Neural progenitor cell (in vitro differentiated cells): ENCODE measurements around the gene CDCA4. TPM values are rescaled to one million over a fixed set of nuclear protein-coding genes. Genes with fewer than 3 reads are reported as not detected.

Source experiments
- DNase-seq: peaks from one replicate; pipeline ENCODE4 v3.0.0-alpha.2; 2016; ENCODE audit warnings: low spot score
- H2AFZ ChIP-seq: fragments of 200-600 bp; sonication (generic); replicated peaks from 2 replicates; pipeline ENCODE4 v1.6.1; 2016; ENCODE audit warnings: antibody characterized with exemption
- H3F3A ChIP-seq: fragments of 200-600 bp; sonication (generic); 2 replicates; pipeline ENCODE4 v1.6.1; 2016; ENCODE audit warnings: antibody characterized with exemption, low read depth
- H3K27ac ChIP-seq: fragments of 200-600 bp; sonication (generic); 2 replicates; pipeline ENCODE4 v1.5.1; 2016; ENCODE audit warnings: mild to moderate bottlenecking
- H3K27me3 ChIP-seq: fragments of 200-600 bp; sonication (generic); 2 replicates; pipeline ENCODE4 v1.6.1; 2016; ENCODE audit warnings: mild to moderate bottlenecking, moderate library complexity
- H3K36me3 ChIP-seq: fragments of 200-600 bp; sonication (generic); 2 replicates; pipeline ENCODE4 v1.5.1; 2016
- H3K4me1 ChIP-seq: fragments of 200-600 bp; sonication (generic); 2 replicates; pipeline ENCODE4 v1.6.1; 2016; ENCODE audit warnings: mixed run types
- H3K4me2 ChIP-seq: fragments of 200-600 bp; sonication (generic); 2 replicates; pipeline ENCODE4 v1.6.1; 2016
- H3K4me3 ChIP-seq: fragments of 200-600 bp; sonication (generic); 2 replicates; pipeline ENCODE4 v1.5.1; 2016
- H3K79me2 ChIP-seq: fragments of 200-600 bp; sonication (generic); 2 replicates; pipeline ENCODE4 v1.6.1; 2016; ENCODE audit warnings: low read depth
- H3K9ac ChIP-seq: fragments of 200-600 bp; sonication (generic); 2 replicates; pipeline ENCODE4 v1.6.1; 2016
- H3K9me3 ChIP-seq: fragments of 200-600 bp; sonication (generic); 2 replicates; pipeline ENCODE4 v1.5.1; 2016; ENCODE audit warnings: low read depth
- H4K20me1 ChIP-seq: fragments of 200-600 bp; sonication (generic); 2 replicates; pipeline ENCODE4 v1.6.1; 2016; ENCODE audit warnings: low read depth
- H3K27ac Mint-ChIP-seq: 3 replicates; pipeline ENCODE4 v1.8.0; 2021; ENCODE audit warnings: mixed read lengths
- H3K27me3 Mint-ChIP-seq: 2 replicates; pipeline ENCODE4 v1.8.0; 2022; ENCODE audit warnings: low read depth, mild to moderate bottlenecking, inconsistent platforms, moderate library complexity, mixed read lengths; ENCODE audit not compliant: insufficient read depth
- H3K36me3 Mint-ChIP-seq: 3 replicates; pipeline ENCODE4 v1.8.0; 2021; ENCODE audit warnings: mixed read lengths
- H3K4me1 Mint-ChIP-seq: 3 replicates; pipeline ENCODE4 v1.8.0; 2021; ENCODE audit warnings: mixed read lengths
- H3K4me3 Mint-ChIP-seq: 3 replicates; pipeline ENCODE4 v1.8.0; 2021; ENCODE audit warnings: mild to moderate bottlenecking, moderate library complexity, mixed read lengths
- H3K9me3 Mint-ChIP-seq: 3 replicates; pipeline ENCODE4 v1.8.0; 2020; ENCODE audit warnings: mixed read lengths
- CTCF ChIP-seq: fragments of 200-600 bp; sonication (generic); IDR thresholded peaks from 2 replicates; pipeline ENCODE4 v1.5.1; 2017; ENCODE audit warnings: antibody characterized with exemption, mild to moderate bottlenecking
- EZH2 ChIP-seq: fragments of 200-600 bp; sonication (generic); IDR thresholded peaks from 2 replicates; pipeline ENCODE4 v1.6.1; 2017; ENCODE audit warnings: antibody characterized with exemption, mild to moderate bottlenecking, moderate library complexity
- EZH2phosphoT487 ChIP-seq: fragments of 200-600 bp; sonication (generic); IDR thresholded peaks from 2 replicates; pipeline ENCODE4 v1.6.1; 2017; ENCODE audit warnings: antibody characterized with exemption
- total RNA-seq: library from RNA; depleted of rRNA; stranded (reverse); fragments of >200 nt; gene quantifications from 2 replicates; pipeline ENCODE4 v1.2.3, GENCODE V29; 2015; ENCODE audit warnings: low replicate concordance

CDCA4 gene
- total RNA-seq, 1 donor from 2014 or later, result 56.6 TPM

GRCh38 chr14:105055736-105056302, 34.9 kb upstream of the CDCA4 start:
- H3K36me3 ChIP-seq, result no peaks in the 10 kb centered on the region
- H3K9me3 ChIP-seq, result no peaks in the 10 kb centered on the region
- H3K27ac ChIP-seq, result no peak overlapping the region
- TF ChIP-seq CTCF (no peak), EZH2 (no peak), EZH2phosphoT487 (no peak)
- H3K9ac ChIP-seq, result no peak overlapping the region
- no peak for DNase-seq
- H3K27me3 ChIP-seq, result peaks cover 19% of the 10 kb centered on the region
- peak overlapping the region; percentile 27 for H3K4me2 ChIP-seq
- peaks cover 18% of the 10 kb centered on the region for H3K4me1 ChIP-seq
- peak overlapping the region; percentile 43 for H2AFZ ChIP-seq
- H3F3A ChIP-seq, result peaks cover 6% of the 10 kb centered on the region
- H3K4me3 ChIP-seq, result no peak overlapping the region
- no peaks in the 10 kb centered on the region for H3K79me2 ChIP-seq
- no peaks in the 10 kb centered on the region for H4K20me1 ChIP-seq
- Mint-ChIP-seq H3K4me1 (peaks cover 18% of the 10 kb centered on the region), H3K27me3 (peaks cover 20% of the 10 kb centered on the region), H3K36me3 (no peaks in the 10 kb centered on the region), H3K4me3 (no peak overlapping the region), H3K9me3 (no peaks in the 10 kb centered on the region), H3K27ac (no peak overlapping the region)

- Histone ChIP-seq H3K4me1 (peaks cover 18% of the 10 kb centered on the region), H3K9ac (no peak overlapping the region), H3K27me3 (peaks cover 19% of the 10 kb centered on the region), H3K36me3 (no peaks in the 10 kb centered on the region), H3K79me2 (no peaks in the 10 kb centered on the region), H3F3A (peaks cover 6% of the 10 kb centered on the region), H2AFZ (no peak overlapping the region), H3K9me3 (no peaks in the 10 kb centered on the region), H3K27ac (no peak overlapping the region), H3K4me3 (no peak overlapping the region), H4K20me1 (no peaks in the 10 kb centered on the region), H3K4me2 (no peak overlapping the region)
- Mint-ChIP-seq H3K4me3 (no peak overlapping the region), H3K9me3 (no peaks in the 10 kb centered on the region), H3K27me3 (peaks cover 20% of the 10 kb centered on the region), H3K27ac (no peak overlapping the region), H3K4me1 (peaks cover 13% of the 10 kb centered on the region), H3K36me3 (no peaks in the 10 kb centered on the region)
- no peak for TF ChIP-seq EZH2
- no peak for TF ChIP-seq CTCF
- TF ChIP-seq EZH2phosphoT487, result no peak
- DNase-seq, result no peak
Measured at GRCh38 chr14:105055334-105055733, 34.5 kb upstream of the CDCA4 start.

GRCh38 chr14:105053996-105054395, 33.1 kb upstream of the CDCA4 start:
- Histone ChIP-seq H3K9ac (no peak overlapping the region), H3K4me2 (no peak overlapping the region), H3K4me3 (no peak overlapping the region), H2AFZ (no peak overlapping the region), H3K36me3 (no peaks in the 10 kb centered on the region), H3K27me3 (peaks cover 19% of the 10 kb centered on the region), H3K9me3 (no peaks in the 10 kb centered on the region), H3K4me1 (peaks cover 15% of the 10 kb centered on the region), H3F3A (peaks cover 6% of the 10 kb centered on the region), H3K27ac (no peak overlapping the region), H3K79me2 (no peaks in the 10 kb centered on the region), H4K20me1 (no peaks in the 10 kb centered on the region)
- H3K27ac Mint-ChIP-seq, result no peak overlapping the region
- peaks cover 6% of the 10 kb centered on the region for H3K4me1 Mint-ChIP-seq
- H3K4me3 Mint-ChIP-seq, result no peak overlapping the region
- no peak for TF ChIP-seq EZH2
- no peak for TF ChIP-seq CTCF
- no peak for TF ChIP-seq EZH2phosphoT487
- H3K27me3 Mint-ChIP-seq, result peaks cover 21% of the 10 kb centered on the region
- H3K36me3 Mint-ChIP-seq, result no peaks in the 10 kb centered on the region
- no peaks in the 10 kb centered on the region for H3K9me3 Mint-ChIP-seq
- DNase-seq, result no peak
